ENCODE data around the gene CD180.

DNA sequence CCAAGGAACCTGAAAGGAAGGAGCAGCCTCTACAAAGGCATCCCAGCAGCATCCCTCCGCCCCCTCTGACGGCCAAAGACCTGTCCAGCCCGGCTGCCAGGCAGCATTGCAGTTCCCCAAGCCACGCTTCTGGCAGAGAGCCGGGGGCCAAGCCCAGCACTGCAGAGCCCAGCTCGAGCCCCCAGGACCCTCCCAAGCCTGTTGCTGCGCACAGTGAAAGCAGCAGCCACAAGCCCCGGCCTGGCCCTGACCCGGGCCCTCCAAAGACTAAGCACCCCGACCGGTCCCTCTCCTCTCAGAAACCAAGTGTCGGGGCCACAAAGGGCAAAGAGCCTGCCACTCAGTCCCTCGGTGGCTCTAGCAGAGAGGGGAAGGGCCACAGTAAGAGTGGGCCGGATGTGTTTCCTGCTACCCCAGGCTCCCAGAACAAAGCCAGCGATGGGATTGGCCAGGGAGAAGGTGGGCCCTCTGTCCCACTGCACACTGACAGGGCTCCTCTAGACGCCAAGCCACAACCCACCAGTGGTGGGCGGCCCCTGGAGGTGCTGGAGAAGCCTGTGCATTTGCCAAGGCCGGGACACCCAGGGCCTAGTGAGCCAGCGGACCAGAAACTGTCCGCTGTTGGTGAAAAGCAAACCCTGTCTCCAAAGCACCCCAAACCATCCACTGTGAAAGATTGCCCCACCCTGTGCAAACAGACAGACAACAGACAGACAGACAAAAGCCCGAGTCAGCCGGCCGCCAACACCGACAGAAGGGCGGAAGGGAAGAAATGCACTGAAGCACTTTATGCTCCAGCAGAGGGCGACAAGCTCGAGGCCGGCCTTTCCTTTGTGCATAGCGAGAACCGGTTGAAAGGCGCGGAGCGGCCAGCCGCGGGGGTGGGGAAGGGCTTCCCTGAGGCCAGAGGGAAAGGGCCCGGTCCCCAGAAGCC lies 30.8 kb downstream of the CD180 start:
- TF ChIP-seq EZH2 (IDR thresholded peaks at IDR 0.05; ENCODE audit: borderline replicate concordance, low read length): no peak
- TF ChIP-seq, protein P1, sequence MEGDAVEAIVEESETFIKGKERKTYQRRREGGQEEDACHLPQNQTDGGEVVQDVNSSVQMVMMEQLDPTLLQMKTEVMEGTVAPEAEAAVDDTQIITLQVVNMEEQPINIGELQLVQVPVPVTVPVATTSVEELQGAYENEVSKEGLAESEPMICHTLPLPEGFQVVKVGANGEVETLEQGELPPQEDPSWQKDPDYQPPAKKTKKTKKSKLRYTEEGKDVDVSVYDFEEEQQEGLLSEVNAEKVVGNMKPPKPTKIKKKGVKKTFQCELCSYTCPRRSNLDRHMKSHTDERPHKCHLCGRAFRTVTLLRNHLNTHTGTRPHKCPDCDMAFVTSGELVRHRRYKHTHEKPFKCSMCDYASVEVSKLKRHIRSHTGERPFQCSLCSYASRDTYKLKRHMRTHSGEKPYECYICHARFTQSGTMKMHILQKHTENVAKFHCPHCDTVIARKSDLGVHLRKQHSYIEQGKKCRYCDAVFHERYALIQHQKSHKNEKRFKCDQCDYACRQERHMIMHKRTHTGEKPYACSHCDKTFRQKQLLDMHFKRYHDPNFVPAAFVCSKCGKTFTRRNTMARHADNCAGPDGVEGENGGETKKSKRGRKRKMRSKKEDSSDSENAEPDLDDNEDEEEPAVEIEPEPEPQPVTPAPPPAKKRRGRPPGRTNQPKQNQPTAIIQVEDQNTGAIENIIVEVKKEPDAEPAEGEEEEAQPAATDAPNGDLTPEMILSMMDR (IDR thresholded peaks at IDR 0.05; ENCODE audit: low read length): peak; percentile 88
